PFSK-1 (cell line): ENCODE data around the gene WDR72.

ENCODE experiments used
- FOXP2 ChIP-seq: optimal IDR thresholded peaks from 2 replicates; pipeline ENCODE3; 2011; ENCODE audit warnings: borderline replicate concordance, control low read depth, inconsistent platforms; ENCODE audit not compliant: insufficient read depth; ENCODE audit errors: extremely low read length, extremely low read depth
- POLR2AphosphoS5 ChIP-seq: IDR thresholded peaks from 2 replicates; pipeline ENCODE4 v1.6.1; 2012; ENCODE audit warnings: low read depth, mild to moderate bottlenecking, control low read depth, low read length, moderate library complexity
- SIN3A ChIP-seq: IDR thresholded peaks from 2 replicates; pipeline ENCODE4 v1.6.1; 2012; ENCODE audit warnings: mild to moderate bottlenecking, low read length, moderate library complexity, borderline replicate concordance; ENCODE audit not compliant: insufficient read depth
- TAF1 ChIP-seq: IDR thresholded peaks from 2 replicates; pipeline ENCODE4 v1.6.1; 2012; ENCODE audit warnings: low read length, control low read depth, borderline replicate concordance; ENCODE audit not compliant: insufficient read depth
- TF ChIP-seq, protein P1 (sequence below), 2 experiments: IDR thresholded peaks; 2 replicates each; pipeline versions ENCODE4 v1.6.1 to v1.8.0; 2011 to 2012; ENCODE audit warnings: low read depth in 2 of 2, low read length in 2 of 2, control low read depth in 1 of 2, inconsistent platforms in 1 of 2, mild to moderate bottlenecking in 1 of 2, moderate library complexity in 1 of 2; ENCODE audit not compliant: insufficient read depth in 1 of 2

The WDR72 gene

DNA sequence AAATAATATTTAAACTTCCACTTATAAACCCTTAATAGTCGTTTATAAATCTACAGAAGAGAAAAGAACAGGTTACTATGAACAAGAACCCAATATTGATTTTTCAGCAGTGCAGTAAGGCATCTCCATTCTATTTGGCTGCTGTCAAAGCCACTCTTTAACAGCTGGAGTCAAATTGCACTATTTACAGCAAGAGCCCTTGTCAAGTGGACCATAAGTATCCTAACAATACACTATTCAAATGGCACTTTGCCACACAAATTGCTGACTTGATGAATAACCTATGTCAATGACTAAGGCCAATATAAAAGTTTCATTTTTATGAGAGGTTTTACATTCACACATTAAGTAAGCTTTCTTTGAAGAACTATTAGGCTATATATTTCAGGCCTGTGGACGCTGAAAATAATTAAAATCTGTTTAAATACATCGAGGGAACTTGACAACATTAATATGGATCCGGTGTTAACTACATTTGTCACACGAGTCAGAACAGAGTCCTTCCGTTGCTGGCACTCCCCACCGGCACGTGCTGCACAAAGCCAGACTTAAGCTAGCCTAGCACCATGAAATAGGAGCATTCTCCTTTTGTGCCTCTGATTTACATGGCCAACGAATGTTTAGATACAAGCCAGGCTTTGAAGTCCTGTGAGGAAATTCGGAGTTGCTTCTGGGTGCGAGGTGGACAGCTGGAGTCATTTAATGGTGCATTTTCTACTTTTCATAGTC, 100.5 kb downstream of the WDR72 start:
- TF ChIP-seq FOXP2, result no peak
- no peak for TF ChIP-seq POLR2AphosphoS5
- no peak for TF ChIP-seq TAF1
- no peak for TF ChIP-seq SIN3A
- TF ChIP-seq, protein P1, sequence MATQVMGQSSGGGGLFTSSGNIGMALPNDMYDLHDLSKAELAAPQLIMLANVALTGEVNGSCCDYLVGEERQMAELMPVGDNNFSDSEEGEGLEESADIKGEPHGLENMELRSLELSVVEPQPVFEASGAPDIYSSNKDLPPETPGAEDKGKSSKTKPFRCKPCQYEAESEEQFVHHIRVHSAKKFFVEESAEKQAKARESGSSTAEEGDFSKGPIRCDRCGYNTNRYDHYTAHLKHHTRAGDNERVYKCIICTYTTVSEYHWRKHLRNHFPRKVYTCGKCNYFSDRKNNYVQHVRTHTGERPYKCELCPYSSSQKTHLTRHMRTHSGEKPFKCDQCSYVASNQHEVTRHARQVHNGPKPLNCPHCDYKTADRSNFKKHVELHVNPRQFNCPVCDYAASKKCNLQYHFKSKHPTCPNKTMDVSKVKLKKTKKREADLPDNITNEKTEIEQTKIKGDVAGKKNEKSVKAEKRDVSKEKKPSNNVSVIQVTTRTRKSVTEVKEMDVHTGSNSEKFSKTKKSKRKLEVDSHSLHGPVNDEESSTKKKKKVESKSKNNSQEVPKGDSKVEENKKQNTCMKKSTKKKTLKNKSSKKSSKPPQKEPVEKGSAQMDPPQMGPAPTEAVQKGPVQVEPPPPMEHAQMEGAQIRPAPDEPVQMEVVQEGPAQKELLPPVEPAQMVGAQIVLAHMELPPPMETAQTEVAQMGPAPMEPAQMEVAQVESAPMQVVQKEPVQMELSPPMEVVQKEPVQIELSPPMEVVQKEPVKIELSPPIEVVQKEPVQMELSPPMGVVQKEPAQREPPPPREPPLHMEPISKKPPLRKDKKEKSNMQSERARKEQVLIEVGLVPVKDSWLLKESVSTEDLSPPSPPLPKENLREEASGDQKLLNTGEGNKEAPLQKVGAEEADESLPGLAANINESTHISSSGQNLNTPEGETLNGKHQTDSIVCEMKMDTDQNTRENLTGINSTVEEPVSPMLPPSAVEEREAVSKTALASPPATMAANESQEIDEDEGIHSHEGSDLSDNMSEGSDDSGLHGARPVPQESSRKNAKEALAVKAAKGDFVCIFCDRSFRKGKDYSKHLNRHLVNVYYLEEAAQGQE (IDR thresholded peaks at IDR 0.05; ENCODE audit: insufficient read depth in 1 of 2, low read depth in 2 of 2, low read length in 2 of 2), result no peak

GRCh38 chr15:53658255-53658654, 101.2 kb downstream of the WDR72 start:
- TF ChIP-seq FOXP2 (no peak), POLR2AphosphoS5 (no peak), TAF1 (no peak), SIN3A (no peak)
- TF ChIP-seq, protein P1 (IDR thresholded peaks at IDR 0.05; ENCODE audit: insufficient read depth in 1 of 2, low read depth in 2 of 2, low read length in 2 of 2), result no peak

- TF ChIP-seq SIN3A, result no peak
- no peak for TF ChIP-seq TAF1
- TF ChIP-seq, protein P1 (IDR thresholded peaks at IDR 0.05; ENCODE audit: insufficient read depth in 1 of 2, low read depth in 2 of 2, low read length in 2 of 2), result no peak
- TF ChIP-seq FOXP2, result no peak
- no peak for TF ChIP-seq POLR2AphosphoS5
These were observed 110.5 kb downstream of the WDR72 start for GRCh38 chr15:53648934-53649333.

- TF ChIP-seq TAF1 (no peak), SIN3A (no peak), POLR2AphosphoS5 (no peak), FOXP2 (no peak)
- TF ChIP-seq, protein P1 (IDR thresholded peaks at IDR 0.05; ENCODE audit: insufficient read depth in 1 of 2, low read depth in 2 of 2, low read length in 2 of 2), result no peak
These were observed 114.8 kb downstream of the WDR72 start for GRCh38 chr15:53644660-53645059.
